ENCODE measurements around the gene TKFC. TPM values are rescaled to one million over a fixed set of nuclear protein-coding genes. Genes with fewer than 3 reads are reported as not detected.

The TKFC gene
- total RNA-seq, 1 experiment from 2014 or later, result 79.6 TPM

DNA sequence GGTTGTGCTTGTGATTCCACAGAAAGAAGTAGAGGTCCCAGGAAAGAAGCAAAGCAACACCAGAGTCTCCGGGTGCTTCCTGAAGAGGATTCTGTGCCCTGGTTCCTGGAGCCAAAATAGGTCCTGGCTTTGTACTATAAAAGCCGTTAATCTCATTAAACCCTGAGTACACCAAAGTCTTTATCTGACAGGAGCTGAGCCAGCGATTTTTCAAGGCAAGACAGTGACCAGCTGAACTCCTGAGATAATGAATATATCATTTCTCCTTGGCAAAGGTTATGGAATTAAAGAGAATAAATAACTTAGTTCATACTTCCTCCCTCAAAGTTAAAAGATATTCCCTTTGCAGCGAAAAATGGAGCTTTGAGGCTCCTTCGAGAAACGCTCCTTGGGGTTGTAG is 34.4 kb downstream of the TKFC start:
- TF ChIP-seq, protein P1, sequence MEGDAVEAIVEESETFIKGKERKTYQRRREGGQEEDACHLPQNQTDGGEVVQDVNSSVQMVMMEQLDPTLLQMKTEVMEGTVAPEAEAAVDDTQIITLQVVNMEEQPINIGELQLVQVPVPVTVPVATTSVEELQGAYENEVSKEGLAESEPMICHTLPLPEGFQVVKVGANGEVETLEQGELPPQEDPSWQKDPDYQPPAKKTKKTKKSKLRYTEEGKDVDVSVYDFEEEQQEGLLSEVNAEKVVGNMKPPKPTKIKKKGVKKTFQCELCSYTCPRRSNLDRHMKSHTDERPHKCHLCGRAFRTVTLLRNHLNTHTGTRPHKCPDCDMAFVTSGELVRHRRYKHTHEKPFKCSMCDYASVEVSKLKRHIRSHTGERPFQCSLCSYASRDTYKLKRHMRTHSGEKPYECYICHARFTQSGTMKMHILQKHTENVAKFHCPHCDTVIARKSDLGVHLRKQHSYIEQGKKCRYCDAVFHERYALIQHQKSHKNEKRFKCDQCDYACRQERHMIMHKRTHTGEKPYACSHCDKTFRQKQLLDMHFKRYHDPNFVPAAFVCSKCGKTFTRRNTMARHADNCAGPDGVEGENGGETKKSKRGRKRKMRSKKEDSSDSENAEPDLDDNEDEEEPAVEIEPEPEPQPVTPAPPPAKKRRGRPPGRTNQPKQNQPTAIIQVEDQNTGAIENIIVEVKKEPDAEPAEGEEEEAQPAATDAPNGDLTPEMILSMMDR (IDR thresholded peaks at IDR 0.05), result no peak
- no peak for TF ChIP-seq TCF7L2 (IDR thresholded peaks at IDR 0.05; ENCODE audit: low read depth, low read length)
- no peak for TF ChIP-seq POLR2AphosphoS5 (IDR thresholded peaks at IDR 0.05; ENCODE audit: low read depth, low read length)
- no peak for TF ChIP-seq SIN3A (IDR thresholded peaks at IDR 0.05; ENCODE audit: borderline replicate concordance, insufficient read depth, low read depth, low read length)
- TF ChIP-seq, protein P2, sequence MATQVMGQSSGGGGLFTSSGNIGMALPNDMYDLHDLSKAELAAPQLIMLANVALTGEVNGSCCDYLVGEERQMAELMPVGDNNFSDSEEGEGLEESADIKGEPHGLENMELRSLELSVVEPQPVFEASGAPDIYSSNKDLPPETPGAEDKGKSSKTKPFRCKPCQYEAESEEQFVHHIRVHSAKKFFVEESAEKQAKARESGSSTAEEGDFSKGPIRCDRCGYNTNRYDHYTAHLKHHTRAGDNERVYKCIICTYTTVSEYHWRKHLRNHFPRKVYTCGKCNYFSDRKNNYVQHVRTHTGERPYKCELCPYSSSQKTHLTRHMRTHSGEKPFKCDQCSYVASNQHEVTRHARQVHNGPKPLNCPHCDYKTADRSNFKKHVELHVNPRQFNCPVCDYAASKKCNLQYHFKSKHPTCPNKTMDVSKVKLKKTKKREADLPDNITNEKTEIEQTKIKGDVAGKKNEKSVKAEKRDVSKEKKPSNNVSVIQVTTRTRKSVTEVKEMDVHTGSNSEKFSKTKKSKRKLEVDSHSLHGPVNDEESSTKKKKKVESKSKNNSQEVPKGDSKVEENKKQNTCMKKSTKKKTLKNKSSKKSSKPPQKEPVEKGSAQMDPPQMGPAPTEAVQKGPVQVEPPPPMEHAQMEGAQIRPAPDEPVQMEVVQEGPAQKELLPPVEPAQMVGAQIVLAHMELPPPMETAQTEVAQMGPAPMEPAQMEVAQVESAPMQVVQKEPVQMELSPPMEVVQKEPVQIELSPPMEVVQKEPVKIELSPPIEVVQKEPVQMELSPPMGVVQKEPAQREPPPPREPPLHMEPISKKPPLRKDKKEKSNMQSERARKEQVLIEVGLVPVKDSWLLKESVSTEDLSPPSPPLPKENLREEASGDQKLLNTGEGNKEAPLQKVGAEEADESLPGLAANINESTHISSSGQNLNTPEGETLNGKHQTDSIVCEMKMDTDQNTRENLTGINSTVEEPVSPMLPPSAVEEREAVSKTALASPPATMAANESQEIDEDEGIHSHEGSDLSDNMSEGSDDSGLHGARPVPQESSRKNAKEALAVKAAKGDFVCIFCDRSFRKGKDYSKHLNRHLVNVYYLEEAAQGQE (IDR thresholded peaks at IDR 0.05; ENCODE audit: insufficient read depth in 1 of 2, low read depth in 2 of 2, low read length in 1 of 2), result no peak
- no peak overlapping the region for H3K4me3 ChIP-seq (ENCODE audit: low read depth in 2 of 2, low read length in 2 of 2)
- peaks cover 34% of the 10 kb centered on the region for H3K36me3 ChIP-seq (ENCODE audit: control insufficient read depth, insufficient read depth, low read length)
- no peak overlapping the region for H3K27ac ChIP-seq (ENCODE audit: low read length)
- no TSS peak for BruUV-seq (replicated peaks)
- ATAC-seq (no peak), DNase-seq (ENCODE audit: low read depth, low spot score) (no peak)
- POLR2A ChIA-PET, result interaction anchor here (0.7 kb wide), 1 partner anchor 425 kb away, joined by 3 read pairs; the partner anchor contains the start of genes FEN1 and TMEM258
- peaks cover 8% of the 10 kb centered on the region for H3K4me1 ChIP-seq (ENCODE audit: control insufficient read depth, insufficient read depth, low read length)
- CTCF ChIA-PET, result no interaction called here
- H3K9me3 ChIP-seq (ENCODE audit: control insufficient read depth, insufficient read depth, low read depth, low read length), result no peaks in the 10 kb centered on the region
- in situ Hi-C loops (cut with HindIII; ENCODE audit: low pct_unique_long_range_greater_than_20kb, low sequenced_read_pairs), result no loop called here
- intact Hi-C loops (cut with micrococcal nuclease; ENCODE audit: unreplicated experiment), result no loop called here
- H3K27me3 ChIP-seq (ENCODE audit: control insufficient read depth, insufficient read depth, low read length), result no peaks in the 10 kb centered on the region

DNA sequence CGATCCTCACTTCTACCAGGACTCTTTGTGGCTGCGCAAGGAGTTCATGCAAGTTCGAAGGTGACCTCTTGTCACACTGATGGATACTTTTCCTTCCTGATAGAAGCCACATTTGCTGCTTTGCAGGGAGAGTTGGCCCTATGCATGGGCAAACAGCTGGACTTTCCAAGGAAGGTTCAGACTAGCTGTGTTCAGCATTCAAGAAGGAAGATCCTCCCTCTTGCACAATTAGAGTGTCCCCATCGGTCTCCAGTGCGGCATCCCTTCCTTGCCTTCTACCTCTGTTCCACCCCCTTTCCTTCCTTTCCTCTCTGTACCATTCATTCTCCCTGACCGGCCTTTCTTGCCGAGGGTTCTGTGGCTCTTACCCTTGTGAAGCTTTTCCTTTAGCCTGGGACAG is 35.6 kb downstream of the TKFC start:
- Histone ChIP-seq H3K27me3 (ENCODE audit: control insufficient read depth, insufficient read depth, low read length) (no peaks in the 10 kb centered on the region), H3K36me3 (ENCODE audit: control insufficient read depth, insufficient read depth, low read length) (peaks cover 30% of the 10 kb centered on the region), H3K9me3 (ENCODE audit: control insufficient read depth, insufficient read depth, low read depth, low read length) (peaks cover 7% of the 10 kb centered on the region; the same call in 1 of the 2 replicates), H3K4me1 (ENCODE audit: control insufficient read depth, insufficient read depth, low read length) (peaks cover 3% of the 10 kb centered on the region; the same call in 1 of the 2 replicates), H3K27ac (ENCODE audit: low read length) (no peak overlapping the region), H3K4me3 (ENCODE audit: low read depth in 2 of 2, low read length in 2 of 2) (no peak overlapping the region)
- in situ Hi-C loops (cut with HindIII; ENCODE audit: low pct_unique_long_range_greater_than_20kb, low sequenced_read_pairs), result no loop called here
- TF ChIP-seq SIN3A (IDR thresholded peaks at IDR 0.05; ENCODE audit: borderline replicate concordance, insufficient read depth, low read depth, low read length) (no peak), POLR2AphosphoS5 (IDR thresholded peaks at IDR 0.05; ENCODE audit: low read depth, low read length) (no peak), TCF7L2 (IDR thresholded peaks at IDR 0.05; ENCODE audit: low read depth, low read length) (no peak)
- TF ChIP-seq, protein P1 (IDR thresholded peaks at IDR 0.05), result no peak
- TF ChIP-seq, protein P2 (IDR thresholded peaks at IDR 0.05; ENCODE audit: insufficient read depth in 1 of 2, low read depth in 2 of 2, low read length in 1 of 2), result no peak
- BruUV-seq (replicated peaks), result no TSS peak
- intact Hi-C loops (cut with micrococcal nuclease; ENCODE audit: unreplicated experiment), result no loop called here
- ChIA-PET CTCF (no interaction called here), POLR2A (no interaction called here)
- DNase-seq (ENCODE audit: low read depth, low spot score), result no peak
- no peak for ATAC-seq
